Urothelium cell line (cell line): ENCODE results near the gene OSM.

ENCODE experiments used
- DNase-seq: peaks from one replicate; pipeline ENCODE4 v3.0.0; 2011; ENCODE audit warnings: low spot score, mixed read lengths
- FAIRE-seq: peaks from 2 replicates; lab custom pipeline; 2011; peaks lifted over from hg19 to GRCh38; lab: Jason Lieb, UNC

The OSM gene

DNA sequence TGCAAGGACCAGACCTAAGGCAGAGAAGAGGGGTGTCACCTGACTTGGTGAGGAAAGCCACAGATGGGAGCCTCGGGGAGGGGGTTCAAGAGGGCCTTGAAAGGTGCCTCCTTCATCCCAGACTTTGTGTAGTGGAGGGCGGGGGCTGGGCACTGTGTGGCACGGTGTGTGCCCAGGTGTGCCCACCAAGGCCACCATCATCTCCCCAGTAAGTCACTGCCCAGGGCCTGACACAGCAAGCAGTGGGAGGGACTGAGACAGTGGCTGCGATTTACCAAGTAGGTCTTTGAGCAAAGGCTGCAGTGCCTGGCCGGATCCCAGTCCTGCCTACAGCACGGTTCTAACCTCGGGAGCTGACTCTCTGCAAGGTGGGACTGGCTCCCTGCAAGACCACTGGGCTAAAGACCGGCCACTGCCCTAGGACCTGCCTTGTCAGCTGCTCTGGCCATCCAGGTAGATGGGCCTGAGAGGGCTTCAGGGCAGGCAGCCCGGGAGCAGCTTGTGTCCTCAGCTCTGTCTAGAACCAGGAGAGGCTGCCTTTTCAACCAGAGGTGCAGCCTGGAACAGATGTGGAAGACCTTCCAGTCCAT, 1.4 kb downstream of the OSM start:
- peak; percentile 65 for FAIRE-seq
- no peak for DNase-seq

DNA sequence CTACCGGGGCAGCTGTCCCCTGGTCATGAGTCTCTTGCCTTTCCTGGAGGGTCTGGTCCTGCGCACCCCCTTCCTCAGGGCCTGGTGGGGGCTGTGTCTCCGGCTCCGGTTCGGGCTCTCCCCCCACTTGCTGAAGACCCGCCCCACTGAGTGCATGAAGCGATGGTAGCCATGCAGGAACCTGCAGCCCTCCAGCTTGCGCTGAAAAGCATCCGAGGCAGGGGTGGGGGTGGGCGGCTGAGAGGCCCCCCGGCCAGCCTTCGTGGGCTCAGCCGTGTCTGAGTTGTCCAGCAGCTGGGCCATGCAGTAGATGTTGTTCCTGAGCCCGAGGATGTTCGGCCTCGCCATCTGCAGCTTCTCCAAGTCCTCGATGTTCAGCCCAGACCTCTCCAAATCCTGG, 2.8 kb downstream of the OSM start:
- FAIRE-seq = no peak
- no peak for DNase-seq

GRCh38 chr22:30262917-30263741, 3.5 kb downstream of the OSM start:
- FAIRE-seq = peak; percentile 52

GRCh38 chr22:30262112-30262511, 4.5 kb downstream of the OSM start:
- FAIRE-seq (no peak), DNase-seq (no peak)

More at GRCh38 chr22:30262917-30263741, 3.5 kb downstream of the OSM start:
- DNase-seq = peak; percentile 79

GRCh38 chr22:30261134-30261533, 5.5 kb downstream of the OSM start:
- FAIRE-seq (peak; percentile 32), DNase-seq (no peak)

GRCh38 chr22:30260682-30261081, 6.0 kb downstream of the OSM start:
- FAIRE-seq = no peak
- DNase-seq = no peak

DNA sequence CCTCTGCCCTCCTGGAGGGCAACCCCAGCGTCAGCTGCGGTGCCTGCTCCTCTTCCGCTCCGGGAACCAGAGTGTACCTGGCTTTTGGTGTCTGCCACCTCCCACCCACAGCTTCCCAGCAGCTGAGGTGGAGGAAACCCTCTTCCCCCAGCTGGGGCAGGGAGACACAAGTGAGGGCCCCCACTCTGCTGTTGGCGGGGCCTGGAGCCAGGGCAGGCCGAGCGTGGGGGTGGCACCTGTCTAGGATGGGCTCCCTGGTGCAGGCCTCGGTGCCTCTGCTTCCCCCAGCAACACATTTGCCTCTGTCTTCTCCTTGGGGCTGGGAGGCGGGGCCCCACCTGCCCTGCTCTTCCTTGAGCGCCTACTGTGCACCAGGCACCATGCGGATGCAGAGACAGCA, 6.4 kb downstream of the OSM start:
- FAIRE-seq = peak; percentile 56
- DNase-seq = no peak

- FAIRE-seq (no peak), DNase-seq (no peak)
Observed at GRCh38 chr22:30254314-30254713, 12.3 kb downstream of the OSM start.

DNA sequence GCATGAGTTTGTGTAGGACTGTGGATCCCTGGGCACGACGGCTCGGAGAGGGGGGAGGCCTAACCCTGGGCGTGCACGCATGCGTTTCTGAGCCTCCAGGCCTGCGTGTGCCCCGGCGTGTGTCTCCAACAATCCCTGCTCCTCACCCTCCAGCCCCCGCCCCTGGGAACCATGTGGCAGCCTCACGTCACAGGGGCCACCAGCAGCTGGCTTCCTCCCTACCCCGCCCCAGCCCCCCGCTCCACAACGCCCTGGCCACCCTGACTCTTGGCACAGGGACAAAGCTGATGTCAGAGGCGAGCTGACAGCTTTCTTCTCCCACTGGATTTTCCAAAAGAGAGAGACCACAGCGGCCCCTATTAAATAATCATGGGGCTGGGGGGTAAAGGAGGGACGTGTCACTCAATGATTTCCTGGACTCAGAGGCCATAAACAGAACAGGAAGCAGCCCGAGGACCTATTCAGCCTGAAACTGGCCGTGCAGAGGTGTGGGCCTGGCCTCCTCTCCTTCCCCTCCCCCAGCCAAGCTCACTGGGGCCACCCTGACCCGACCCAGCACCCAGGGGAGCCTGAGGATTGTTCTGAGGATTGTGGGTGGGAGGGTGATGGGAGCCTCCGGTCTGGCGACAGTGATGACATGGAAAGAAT, 13.3 kb downstream of the OSM start:
- peak; percentile 84 for DNase-seq

GRCh38 chr22:30252411-30253204, 14.0 kb downstream of the OSM start:
- FAIRE-seq = peak; percentile 99
- DNase-seq = no peak

More for the DNA sequence above, 13.3 kb downstream of the OSM start:
- no peak for FAIRE-seq

DNA sequence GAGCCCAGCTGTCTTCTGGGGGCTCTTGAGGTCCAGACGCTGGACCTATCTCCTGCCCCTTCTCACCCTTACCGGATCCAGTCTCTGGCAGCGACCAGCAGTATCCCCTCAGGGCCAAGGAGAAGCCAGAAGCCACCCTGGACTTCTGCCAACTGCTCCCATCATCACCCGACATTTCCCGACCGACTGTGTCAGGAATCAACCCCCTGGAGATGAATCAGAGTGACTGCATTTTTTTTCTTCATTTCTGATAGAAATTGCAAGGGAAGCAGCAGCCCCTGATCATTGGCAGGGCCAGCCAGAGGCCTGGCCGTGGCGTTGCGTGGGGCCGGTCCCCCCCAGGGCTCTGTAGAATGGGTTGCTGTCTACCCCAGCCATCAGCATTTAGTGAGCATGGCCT, 14.9 kb downstream of the OSM start:
- DNase-seq = no peak
- FAIRE-seq = no peak

DNA sequence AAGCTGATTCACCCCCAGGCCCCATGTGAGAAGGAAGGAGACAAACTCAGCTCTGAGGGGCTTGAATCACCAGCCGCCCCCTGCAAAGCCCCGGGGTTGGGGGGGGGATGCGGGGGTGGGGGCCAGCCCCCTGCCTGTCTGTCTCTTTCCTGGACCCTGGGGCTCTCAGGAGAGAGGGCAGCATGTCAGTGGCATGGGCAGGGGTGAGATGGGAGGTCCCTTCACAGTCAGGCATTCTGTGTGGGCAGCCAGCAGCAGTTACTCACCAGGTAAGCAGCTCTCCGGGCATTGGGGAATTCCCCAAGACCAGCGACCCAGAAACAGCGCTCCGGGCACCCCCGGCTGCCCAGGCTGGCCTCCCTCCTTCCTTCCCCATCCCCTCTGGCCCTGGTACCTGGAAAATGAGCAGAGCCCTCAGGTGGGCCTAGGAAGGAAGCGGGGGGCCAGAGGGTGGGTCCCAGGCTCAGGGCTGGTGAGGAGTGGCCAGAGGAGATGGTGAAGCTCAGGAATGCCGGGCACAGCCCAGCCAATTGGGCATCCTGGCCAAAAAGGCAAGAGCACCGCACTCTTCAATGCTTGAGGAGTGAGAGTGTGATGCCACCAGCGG, 15.9 kb downstream of the OSM start:
- FAIRE-seq = peak; percentile 48
- DNase-seq = peak; percentile 79

DNA sequence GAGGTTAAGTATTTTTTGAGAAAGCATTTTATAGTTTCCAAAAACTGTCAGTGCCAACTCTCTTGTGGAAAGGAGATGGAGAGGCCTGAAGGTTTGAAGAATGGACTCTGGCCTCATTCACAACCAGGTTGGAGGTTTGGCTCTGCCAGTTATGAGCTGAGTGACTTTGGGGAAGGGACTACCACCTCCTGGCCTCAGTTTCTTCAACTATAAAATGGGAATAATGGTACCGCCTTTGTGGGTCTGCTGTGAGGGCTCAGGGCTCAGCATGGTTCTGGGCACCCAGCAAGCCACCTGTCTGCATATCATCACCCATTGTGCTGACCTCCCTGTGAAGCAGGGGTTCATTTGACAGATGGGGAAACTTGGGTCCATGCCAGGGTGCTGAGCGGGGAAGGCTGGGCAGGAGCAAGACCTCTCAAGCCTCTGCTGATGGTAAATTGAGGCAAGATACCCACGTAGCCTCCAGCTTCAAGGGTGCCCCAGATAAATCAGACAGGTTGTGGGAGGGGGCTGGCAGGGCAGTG, 16.5 kb downstream of the OSM start:
- no peak for FAIRE-seq
- no peak for DNase-seq

GRCh38 chr22:30249049-30250038, 17.3 kb downstream of the OSM start:
- DNase-seq = no peak
- FAIRE-seq = peak; percentile 76

DNA sequence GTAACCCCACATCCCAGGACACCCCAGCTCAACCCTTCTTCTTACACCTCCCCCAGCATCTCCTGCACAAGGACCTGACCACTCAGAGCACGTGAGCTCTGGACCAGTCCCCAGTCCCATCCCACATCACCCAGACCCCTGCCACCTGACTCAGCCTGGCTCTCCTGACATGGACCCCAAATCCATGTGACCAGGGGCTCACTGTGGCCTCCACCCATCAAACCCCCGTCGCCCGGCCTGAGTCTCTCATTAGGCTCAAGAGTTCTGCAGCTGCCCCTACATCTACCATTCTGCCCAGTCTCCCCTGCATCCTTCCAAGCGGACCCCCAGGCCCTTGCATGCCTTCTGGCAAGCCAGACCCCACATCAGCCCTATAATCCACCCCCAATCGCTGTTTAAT, 18.2 kb downstream of the OSM start:
- FAIRE-seq (no peak), DNase-seq (no peak)

DNA sequence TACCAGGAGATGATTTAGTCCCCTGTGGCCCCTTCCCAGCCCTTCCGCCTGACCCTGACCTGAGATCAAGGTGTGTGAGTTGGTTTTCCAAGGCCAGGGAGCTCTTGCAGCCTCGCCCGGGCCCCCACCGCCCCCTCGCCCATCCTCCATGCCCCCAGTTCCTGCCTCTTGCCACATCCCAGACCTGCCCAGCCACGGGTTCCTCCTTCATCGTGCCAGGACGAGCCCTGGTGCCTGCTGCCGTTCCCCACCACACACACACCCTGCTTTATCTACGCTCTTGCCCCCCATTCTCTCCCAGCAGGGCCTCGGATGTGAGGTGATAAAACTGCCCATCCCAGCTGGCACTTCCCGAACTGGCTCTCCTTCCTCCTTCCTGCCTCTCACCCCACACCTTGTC, 18.7 kb downstream of the OSM start:
- peak; percentile 84 for FAIRE-seq
- DNase-seq = no peak

DNA sequence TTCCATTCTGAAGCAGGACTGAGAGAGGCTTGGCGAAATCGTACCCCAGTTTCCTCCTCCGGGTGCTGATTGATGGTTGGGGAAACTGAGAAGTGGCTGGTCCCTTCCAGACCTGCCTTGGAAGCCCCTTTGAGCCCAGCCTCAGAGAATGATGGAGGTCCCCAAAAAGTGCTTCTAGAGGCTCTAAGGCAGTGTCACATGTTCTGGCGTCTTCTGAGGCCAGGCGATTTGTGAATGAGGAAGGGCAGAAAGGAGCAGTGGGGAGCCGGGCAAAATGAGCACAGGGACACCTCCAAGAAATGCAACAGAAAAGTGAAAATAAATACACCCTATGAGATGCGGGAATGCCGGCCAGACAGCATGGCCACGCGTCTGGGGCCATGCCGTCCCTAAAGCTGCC, 19.1 kb downstream of the OSM start:
- DNase-seq (no peak), FAIRE-seq (peak; percentile 13)

DNA sequence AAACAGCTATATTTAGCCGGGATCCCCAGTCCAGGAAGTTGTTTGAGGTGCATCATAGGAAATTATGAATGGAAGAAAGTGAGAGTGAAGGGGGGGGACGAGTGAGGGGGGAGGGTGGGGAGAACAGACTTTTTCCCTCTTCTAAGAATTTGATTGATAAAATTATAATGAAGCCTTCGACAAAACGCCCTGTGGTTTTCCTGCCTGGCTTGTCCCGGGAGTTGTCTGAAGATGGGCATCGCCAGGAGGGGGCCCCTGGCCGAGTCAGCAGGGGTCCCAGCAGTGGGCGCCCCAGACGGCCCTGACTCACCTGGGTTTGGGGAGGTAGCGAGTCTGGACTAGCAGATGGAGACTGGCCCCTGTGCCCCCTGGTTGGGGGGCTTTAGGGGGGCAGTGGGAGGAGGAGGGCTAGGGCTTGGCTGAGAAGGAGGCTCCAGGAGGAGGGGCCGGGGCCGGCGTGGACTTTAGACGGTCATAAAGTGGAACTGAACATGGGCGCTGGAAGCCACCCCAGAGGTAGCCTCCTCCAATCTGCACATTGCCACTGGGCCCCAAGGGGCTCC, 19.8 kb downstream of the OSM start:
- DNase-seq (no peak), FAIRE-seq (no peak)
